Measurements from ENCODE around the gene DUSP10. TPM values are rescaled to one million over a fixed set of nuclear protein-coding genes. Genes with fewer than 3 reads are reported as not detected.

The DUSP10 gene
- total RNA-seq, 1 experiment from 2014 or later: 6.2 TPM

- no TSS peak for BruUV-seq (replicated peaks)
- H3K9me3 ChIP-seq (ENCODE audit: low read length): no peaks in the 10 kb centered on the region
- no peaks in the 10 kb centered on the region for H3K36me3 ChIP-seq (ENCODE audit: low read depth, low read length)
- no peaks in the 10 kb centered on the region for H3K27me3 ChIP-seq (ENCODE audit: low read length)
- ChIA-PET CTCF (no interaction called here), POLR2A (ENCODE audit: unreplicated experiment) (no interaction called here)
- H2AFZ ChIP-seq (ENCODE audit: low read length): no peak overlapping the region
- no peak for ATAC-seq
- H3K27ac ChIP-seq (ENCODE audit: low read length): no peak overlapping the region
- H3K4me1 ChIP-seq (ENCODE audit: insufficient read depth, low read length): no peaks in the 10 kb centered on the region
- DNase-seq: no peak
- H3K4me2 ChIP-seq (ENCODE audit: low read length): no peak overlapping the region
- intact Hi-C loops (cut with micrococcal nuclease): no loop called here
- no peak overlapping the region for H3K9ac ChIP-seq (ENCODE audit: low read length)
- TF ChIP-seq CTCF (conservative IDR thresholded peaks at IDR 0.05; ENCODE audit: low read depth, low read length) (no peak), EZH2 (IDR thresholded peaks at IDR 0.05; ENCODE audit: low read length, unreplicated experiment) (no peak), EZH2phosphoT487 (IDR thresholded peaks at IDR 0.05; ENCODE audit: borderline replicate concordance, low read length) (no peak)
- no peaks in the 10 kb centered on the region for H3F3A ChIP-seq (ENCODE audit: low read length, unreplicated experiment)
- H3K4me3 ChIP-seq (ENCODE audit: low read length): no peak overlapping the region
- H3K9me2 ChIP-seq (replicated peaks; ENCODE audit: low read length): 0 out of 2 replicates have a peak, but pooled peaks cover 4% of the 10 kb centered on the region
- H4K20me1 ChIP-seq (ENCODE audit: low read length): no peaks in the 10 kb centered on the region
- H3K79me2 ChIP-seq (ENCODE audit: low read length): no peaks in the 10 kb centered on the region
These were observed 52.8 kb downstream of the DUSP10 start for GRCh38 chr1:221689138-221689537.

GRCh38 chr1:221688488-221688843, 53.4 kb downstream of the DUSP10 start:
- no peaks in the 10 kb centered on the region for H3K4me1 ChIP-seq (ENCODE audit: insufficient read depth, low read length)
- H3K27ac ChIP-seq (ENCODE audit: low read length): no peak overlapping the region

More at GRCh38 chr1:221688488-221688843, 53.4 kb downstream of the DUSP10 start:
- no peak overlapping the region for H3K4me2 ChIP-seq (ENCODE audit: low read length)
- intact Hi-C loops (cut with micrococcal nuclease): no loop called here
- TF ChIP-seq EZH2phosphoT487 (IDR thresholded peaks at IDR 0.05; ENCODE audit: borderline replicate concordance, low read length) (no peak), EZH2 (IDR thresholded peaks at IDR 0.05; ENCODE audit: low read length, unreplicated experiment) (no peak), CTCF (conservative IDR thresholded peaks at IDR 0.05; ENCODE audit: low read depth, low read length) (no peak)
- DNase-seq (no peak), ATAC-seq (no peak)
- no peaks in the 10 kb centered on the region for H3K27me3 ChIP-seq (ENCODE audit: low read length)
- POLR2A ChIA-PET (ENCODE audit: unreplicated experiment): no interaction called here
- no peaks in the 10 kb centered on the region for H3F3A ChIP-seq (ENCODE audit: low read length, unreplicated experiment)
- BruUV-seq (replicated peaks): no TSS peak
- no peaks in the 10 kb centered on the region for H3K36me3 ChIP-seq (ENCODE audit: low read depth, low read length)
- H3K4me3 ChIP-seq (ENCODE audit: low read length): no peak overlapping the region
- CTCF ChIA-PET: no interaction called here
- H4K20me1 ChIP-seq (ENCODE audit: low read length): no peaks in the 10 kb centered on the region
- H3K9me2 ChIP-seq (replicated peaks; ENCODE audit: low read length): 0 out of 2 replicates have a peak, but pooled peaks cover 4% of the 10 kb centered on the region
- no peak overlapping the region for H2AFZ ChIP-seq (ENCODE audit: low read length)
- no peaks in the 10 kb centered on the region for H3K9me3 ChIP-seq (ENCODE audit: low read length)
- H3K79me2 ChIP-seq (ENCODE audit: low read length): no peaks in the 10 kb centered on the region
- no peak overlapping the region for H3K9ac ChIP-seq (ENCODE audit: low read length)

Measured in PC-3 (cell line).